Subcutaneous adipose tissue (tissue), 4 donors: Measurements from ENCODE around the gene ADCY3. TPM values are rescaled to one million over a fixed set of nuclear protein-coding genes. Genes with fewer than 3 reads are reported as not detected.

Source experiments
- CTCF ChIP-seq: fragments of 450-650 bp; IDR thresholded peaks from one replicate; pipeline ENCODE4 v1.5.1; 2016; ENCODE audit warnings: low read depth, mild to moderate bottlenecking, control low read depth, antibody characterized with exemption, moderate library complexity
- total RNA-seq, 4 donors: library from RNA; depleted of rRNA; stranded (reverse); fragments of >200 nt; gene quantifications; one replicate each; pipeline ENCODE4 v1.1.0, GENCODE V29; 2016

Gene ADCY3
- total RNA-seq, 4 donors from 2014 or later: 39.2 to 133 (median 74.5) TPM

- no peak for TF ChIP-seq CTCF
Observed at GRCh38 chr2:24926602-24927252, 6.7 kb upstream of the ADCY3 start.

GRCh38 chr2:24926220-24926601 lies 6.2 kb upstream of the ADCY3 start:
- no peak for TF ChIP-seq CTCF

- no peak for TF ChIP-seq CTCF
Observed at GRCh38 chr2:24925815-24926214, 5.8 kb upstream of the ADCY3 start.

GRCh38 chr2:24924732-24925131 lies 4.7 kb upstream of the ADCY3 start:
- no peak for TF ChIP-seq CTCF

- TF ChIP-seq CTCF: no peak
Observed at GRCh38 chr2:24924266-24924665, 4.2 kb upstream of the ADCY3 start.

GRCh38 chr2:24923106-24923505 lies 3.1 kb upstream of the ADCY3 start:
- TF ChIP-seq CTCF: no peak

- TF ChIP-seq CTCF: no peak
Observed at GRCh38 chr2:24922556-24922955, 2.5 kb upstream of the ADCY3 start.
